ENCODE measurements around the gene PPP1R9A. TPM values are rescaled to one million over a fixed set of nuclear protein-coding genes. Genes with fewer than 3 reads are reported as not detected.

The PPP1R9A gene
- total RNA-seq, 4 donors from 2014 or later, result 21.0 to 48.4 (median 31.6) TPM

DNA sequence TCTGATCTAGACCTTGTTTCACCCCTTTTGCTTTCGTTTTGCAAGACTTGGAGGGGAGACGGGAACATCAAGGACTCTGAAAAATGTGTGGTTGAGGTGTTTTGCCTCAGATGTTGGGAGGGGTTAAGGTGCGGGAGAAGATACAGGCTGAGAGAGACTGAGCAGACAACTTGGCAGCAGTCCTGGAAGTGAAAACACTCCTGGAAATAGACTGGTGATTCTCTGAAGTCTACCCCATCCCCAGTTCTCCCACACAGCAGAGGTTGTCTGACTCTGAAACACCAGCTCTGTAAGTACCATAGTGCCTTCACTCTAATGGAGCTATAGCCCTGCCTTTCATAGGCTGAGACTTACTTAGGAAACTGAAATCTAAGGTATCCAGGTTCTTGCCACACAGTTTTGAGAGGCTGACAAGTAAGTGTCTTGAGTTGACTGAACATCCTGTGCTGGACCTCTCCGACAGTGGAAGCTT, 152.5 kb downstream of the PPP1R9A start:
- TF ChIP-seq POLR2A (IDR thresholded peaks at IDR 0.05), result no peak
- TF ChIP-seq, protein P1, sequence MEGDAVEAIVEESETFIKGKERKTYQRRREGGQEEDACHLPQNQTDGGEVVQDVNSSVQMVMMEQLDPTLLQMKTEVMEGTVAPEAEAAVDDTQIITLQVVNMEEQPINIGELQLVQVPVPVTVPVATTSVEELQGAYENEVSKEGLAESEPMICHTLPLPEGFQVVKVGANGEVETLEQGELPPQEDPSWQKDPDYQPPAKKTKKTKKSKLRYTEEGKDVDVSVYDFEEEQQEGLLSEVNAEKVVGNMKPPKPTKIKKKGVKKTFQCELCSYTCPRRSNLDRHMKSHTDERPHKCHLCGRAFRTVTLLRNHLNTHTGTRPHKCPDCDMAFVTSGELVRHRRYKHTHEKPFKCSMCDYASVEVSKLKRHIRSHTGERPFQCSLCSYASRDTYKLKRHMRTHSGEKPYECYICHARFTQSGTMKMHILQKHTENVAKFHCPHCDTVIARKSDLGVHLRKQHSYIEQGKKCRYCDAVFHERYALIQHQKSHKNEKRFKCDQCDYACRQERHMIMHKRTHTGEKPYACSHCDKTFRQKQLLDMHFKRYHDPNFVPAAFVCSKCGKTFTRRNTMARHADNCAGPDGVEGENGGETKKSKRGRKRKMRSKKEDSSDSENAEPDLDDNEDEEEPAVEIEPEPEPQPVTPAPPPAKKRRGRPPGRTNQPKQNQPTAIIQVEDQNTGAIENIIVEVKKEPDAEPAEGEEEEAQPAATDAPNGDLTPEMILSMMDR (IDR thresholded peaks at IDR 0.05), result no peak
- TF ChIP-seq POLR2AphosphoS5 (IDR thresholded peaks at IDR 0.05), result no peak
- TF ChIP-seq EP300 (IDR thresholded peaks at IDR 0.05), result no peak
- H3K4me3 ChIP-seq, result no peak overlapping the region
- peak overlapping the region in 1 of 4 donors; percentile 4 for H3K27ac ChIP-seq
- WGBS, 2 donors (ENCODE audit: low coverage in 1 of 2), result 20 to 44% methylated on average over 3 of the region's 4 CpGs
- no peaks in the 10 kb centered on the region for H3K36me3 ChIP-seq
- no peaks in the 10 kb centered on the region for H3K27me3 ChIP-seq
- no peaks in the 10 kb centered on the region for H3K4me1 ChIP-seq
- no peak for ATAC-seq
- no peaks in the 10 kb centered on the region for H3K9me3 ChIP-seq

DNA sequence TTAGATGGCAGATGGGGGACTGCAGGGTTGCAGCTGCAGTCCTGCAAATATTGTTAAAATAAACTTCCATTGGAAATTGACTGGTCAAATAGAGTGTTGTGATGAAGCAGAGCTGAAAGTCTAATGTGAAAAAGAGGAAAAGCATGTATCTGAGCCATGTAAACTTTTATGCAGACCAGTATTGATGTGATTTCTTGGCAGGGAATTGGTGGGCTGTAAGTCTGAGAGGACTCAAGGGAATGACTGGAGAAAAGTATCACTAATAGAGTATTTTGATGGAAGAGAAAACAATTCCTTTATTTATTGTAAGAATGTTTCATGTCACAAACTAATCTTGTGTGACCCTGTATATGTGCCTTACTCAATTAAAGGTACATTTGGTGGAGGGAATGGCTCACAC, 155.5 kb downstream of the PPP1R9A start:
- no peak for ATAC-seq
- H3K4me3 ChIP-seq, result no peak overlapping the region
- H3K4me1 ChIP-seq, result no peaks in the 10 kb centered on the region
- H3K36me3 ChIP-seq, result no peaks in the 10 kb centered on the region
- H3K27ac ChIP-seq, result no peak overlapping the region
- TF ChIP-seq EP300 (IDR thresholded peaks at IDR 0.05) (no peak), POLR2A (IDR thresholded peaks at IDR 0.05) (no peak), POLR2AphosphoS5 (IDR thresholded peaks at IDR 0.05) (no peak)
- TF ChIP-seq, protein P1 (IDR thresholded peaks at IDR 0.05), result no peak
- no peaks in the 10 kb centered on the region for H3K27me3 ChIP-seq
- no peaks in the 10 kb centered on the region for H3K9me3 ChIP-seq

DNA sequence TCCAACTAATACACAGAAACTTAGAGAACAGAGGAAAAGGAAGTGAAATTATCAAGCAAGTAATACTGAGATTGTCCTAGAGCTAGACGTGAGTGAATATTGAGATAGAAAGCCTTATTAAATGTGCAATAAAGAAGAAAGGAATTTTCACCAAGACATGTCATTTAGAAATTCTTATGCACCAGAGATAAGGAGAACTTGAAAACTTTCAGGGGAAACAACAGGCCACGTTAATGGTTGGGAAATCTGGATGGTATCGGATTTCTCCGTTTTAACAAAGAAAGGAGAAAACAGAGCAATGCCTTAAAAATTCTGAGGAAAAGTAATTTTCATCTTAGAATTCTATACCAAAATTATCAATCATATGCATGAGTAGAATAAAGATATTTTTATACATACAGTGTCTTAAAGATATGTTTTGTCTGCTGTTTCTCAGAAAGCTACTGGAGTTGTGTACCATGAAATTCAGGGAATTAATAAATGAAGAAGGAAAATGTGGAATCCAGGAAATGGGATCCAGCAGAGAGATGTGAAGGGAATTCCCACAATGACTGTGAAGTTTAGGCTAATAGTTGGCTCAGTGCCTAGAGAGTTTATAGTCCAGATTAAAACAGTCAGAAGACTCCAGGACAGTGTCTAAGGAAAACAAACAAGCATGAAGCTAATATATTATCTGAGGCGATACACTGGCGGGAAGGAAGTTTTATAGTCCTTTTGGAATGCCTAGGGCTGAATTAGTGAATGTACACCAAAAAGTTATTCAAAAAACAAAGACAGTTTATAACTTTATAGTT, 159.5 kb downstream of the PPP1R9A start:
- H3K27ac ChIP-seq, result no peak overlapping the region
- H3K27me3 ChIP-seq, result no peaks in the 10 kb centered on the region
- no peak overlapping the region for H3K4me3 ChIP-seq
- no peak for ATAC-seq
- 65 to 66% methylated on average over 6 of the region's 6 CpGs for WGBS, 2 donors (ENCODE audit: low coverage in 1 of 2)
- TF ChIP-seq POLR2A (IDR thresholded peaks at IDR 0.05), result no peak
- TF ChIP-seq, protein P1 (IDR thresholded peaks at IDR 0.05), result no peak
- no peak for TF ChIP-seq EP300 (IDR thresholded peaks at IDR 0.05)
- no peak for TF ChIP-seq POLR2AphosphoS5 (IDR thresholded peaks at IDR 0.05)
- no peaks in the 10 kb centered on the region for H3K36me3 ChIP-seq
- no peaks in the 10 kb centered on the region for H3K4me1 ChIP-seq
- H3K9me3 ChIP-seq, result no peaks in the 10 kb centered on the region

DNA sequence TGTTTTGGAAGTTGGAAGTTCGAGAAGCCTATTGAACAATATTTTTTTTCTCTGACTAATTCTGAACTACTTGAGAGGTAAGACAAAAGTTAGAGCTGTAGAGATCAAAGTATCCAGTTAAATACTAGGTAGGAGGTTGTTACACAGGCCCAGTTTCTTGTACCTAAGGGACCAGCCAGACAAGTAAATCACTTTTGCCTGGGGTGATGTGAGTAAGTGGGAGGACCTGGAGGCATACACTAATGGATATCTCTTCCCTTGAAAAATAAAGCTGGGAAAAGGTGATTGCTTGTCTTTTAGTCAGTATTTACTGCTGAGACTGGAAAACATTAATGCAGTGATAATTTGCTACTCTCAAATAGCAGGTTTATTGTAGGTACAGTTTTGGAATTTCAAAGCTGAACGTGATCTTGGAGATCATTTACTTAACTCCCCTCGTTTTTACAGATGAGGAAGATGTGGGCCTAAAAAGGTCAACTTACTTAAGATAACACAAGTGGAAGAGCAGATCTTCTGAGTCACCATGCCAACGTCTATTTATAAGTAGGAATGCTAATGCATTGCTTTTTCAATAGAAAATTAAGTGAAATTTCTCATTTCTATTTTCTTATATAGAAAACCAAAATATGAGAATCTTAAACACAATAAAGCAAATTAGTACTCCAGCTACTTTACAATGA, 181.3 kb downstream of the PPP1R9A start:
- Histone ChIP-seq H3K4me1 (peaks cover 0 to 13% (median 9%) of the 10 kb centered on the region in 3 donors), H3K36me3 (no peaks in the 10 kb centered on the region), H3K9me3 (no peaks in the 10 kb centered on the region), H3K27ac (no peak overlapping the region), H3K4me3 (no peak overlapping the region), H3K27me3 (no peaks in the 10 kb centered on the region)
- ATAC-seq, result no peak
- TF ChIP-seq, protein P1 (IDR thresholded peaks at IDR 0.05), result no peak
- TF ChIP-seq POLR2A (IDR thresholded peaks at IDR 0.05), result no peak
- WGBS, 2 donors (ENCODE audit: low coverage in 1 of 2), result 65 to 68% methylated on average over 4 of the region's 4 CpGs

All from gastroesophageal sphincter (tissue), 4 donors.